SH-SY5Y (cell line): ENCODE data around the gene ITPR2.

ENCODE experiments used
- GATA2 ChIP-seq: IDR thresholded peaks from 2 replicates; pipeline ENCODE4 v1.6.1; 2011; ENCODE audit warnings: mild to moderate bottlenecking, low read depth, low read length
- GATA3 ChIP-seq: IDR thresholded peaks from 2 replicates; pipeline ENCODE4 v1.6.1; 2011; ENCODE audit warnings: low read depth, mild to moderate bottlenecking, low read length, moderate library complexity

GRCh38 chr12:26422839-26423398, 410.1 kb downstream of the ITPR2 start:
- TF ChIP-seq GATA3 (no peak), GATA2 (no peak)
